ENCODE results near the gene ATG2A.

The ATG2A gene

DNA sequence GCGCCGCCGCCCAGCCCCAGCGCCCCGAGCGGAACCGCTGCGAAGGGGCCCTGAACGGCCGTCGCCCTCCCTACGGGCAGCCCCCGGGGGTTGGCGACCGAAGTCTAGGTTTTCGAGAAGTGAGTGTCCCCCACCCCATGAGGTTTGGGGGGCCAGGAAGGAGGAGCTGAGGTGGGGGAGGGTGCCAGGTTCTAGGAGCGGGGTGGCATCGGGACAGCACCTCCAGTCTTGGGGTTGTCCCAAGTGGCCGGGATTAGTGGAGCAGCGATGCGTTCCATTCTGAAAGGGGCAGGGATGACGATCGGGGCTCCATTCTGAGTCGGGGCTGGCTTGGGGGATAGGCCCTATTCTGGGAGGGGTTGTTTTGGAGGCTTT, 7.9 kb upstream of the ATG2A start:
- TF ChIP-seq, protein P1, sequence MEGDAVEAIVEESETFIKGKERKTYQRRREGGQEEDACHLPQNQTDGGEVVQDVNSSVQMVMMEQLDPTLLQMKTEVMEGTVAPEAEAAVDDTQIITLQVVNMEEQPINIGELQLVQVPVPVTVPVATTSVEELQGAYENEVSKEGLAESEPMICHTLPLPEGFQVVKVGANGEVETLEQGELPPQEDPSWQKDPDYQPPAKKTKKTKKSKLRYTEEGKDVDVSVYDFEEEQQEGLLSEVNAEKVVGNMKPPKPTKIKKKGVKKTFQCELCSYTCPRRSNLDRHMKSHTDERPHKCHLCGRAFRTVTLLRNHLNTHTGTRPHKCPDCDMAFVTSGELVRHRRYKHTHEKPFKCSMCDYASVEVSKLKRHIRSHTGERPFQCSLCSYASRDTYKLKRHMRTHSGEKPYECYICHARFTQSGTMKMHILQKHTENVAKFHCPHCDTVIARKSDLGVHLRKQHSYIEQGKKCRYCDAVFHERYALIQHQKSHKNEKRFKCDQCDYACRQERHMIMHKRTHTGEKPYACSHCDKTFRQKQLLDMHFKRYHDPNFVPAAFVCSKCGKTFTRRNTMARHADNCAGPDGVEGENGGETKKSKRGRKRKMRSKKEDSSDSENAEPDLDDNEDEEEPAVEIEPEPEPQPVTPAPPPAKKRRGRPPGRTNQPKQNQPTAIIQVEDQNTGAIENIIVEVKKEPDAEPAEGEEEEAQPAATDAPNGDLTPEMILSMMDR (IDR thresholded peaks at IDR 0.05; ENCODE audit: control insufficient read depth, extremely low read depth, insufficient read depth): no peak
- DNase-seq (ENCODE audit: low read depth): no peak
- peak overlapping the region; percentile 85 for H3K4me3 ChIP-seq (ENCODE audit: low read depth, low read length)

DNA sequence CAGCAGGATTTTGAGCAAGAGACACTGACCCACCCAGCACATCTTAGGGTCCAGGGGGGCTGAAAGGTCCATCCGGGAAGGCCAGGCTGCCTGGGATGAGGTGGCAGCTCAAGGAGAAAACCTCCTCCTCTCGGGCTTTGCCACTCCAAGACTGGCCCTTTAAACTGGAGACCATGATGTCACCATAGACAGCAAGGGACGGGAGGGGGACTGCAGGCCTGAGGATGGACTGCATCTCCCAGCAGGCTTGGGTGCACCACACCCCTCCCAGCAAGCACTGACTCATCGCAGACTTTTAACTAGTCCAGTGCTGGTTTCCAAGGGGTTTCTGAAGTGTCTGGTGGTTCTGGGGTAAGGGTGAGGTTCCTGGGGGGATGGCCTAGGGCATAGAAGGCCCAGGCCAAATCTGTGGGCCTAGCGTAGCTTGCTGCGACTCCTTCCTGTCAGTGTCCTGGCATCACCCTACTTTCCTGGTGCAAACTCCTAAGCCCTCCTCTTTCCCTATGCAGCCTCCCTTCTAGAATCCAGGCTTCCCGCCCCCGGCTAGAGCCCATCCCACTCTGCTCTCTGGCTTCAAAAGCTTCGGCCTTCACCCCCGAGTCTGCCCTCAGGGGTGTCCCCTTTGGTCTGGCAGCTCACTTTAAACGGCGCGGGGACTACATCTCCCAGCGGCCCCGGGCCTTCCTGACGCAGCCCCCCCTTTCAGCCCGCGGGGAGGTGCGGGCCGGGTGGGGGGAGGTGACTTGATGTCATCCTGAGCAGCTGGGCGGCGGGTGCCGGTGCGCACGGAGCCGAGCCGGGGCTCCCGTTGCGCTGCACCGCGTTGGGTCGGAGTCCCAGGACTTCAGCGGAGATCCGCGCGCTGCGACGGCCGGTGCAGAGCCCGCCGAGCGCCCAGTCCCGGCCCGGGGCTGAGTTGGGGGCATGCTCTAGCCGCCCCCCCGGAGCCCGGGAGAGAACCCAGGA, 7.2 kb upstream of the ATG2A start, which contains the start of gene PPP2R5B:
Gene PPP2R5B (plus strand): TSS at position 746 of the 966 bp plus-strand sequence. CDS start 1,046 bp downstream, outside the sequence.
- DNase-seq (ENCODE audit: low read depth): peak; percentile 79
- TF ChIP-seq, protein P1 (IDR thresholded peaks at IDR 0.05; ENCODE audit: control insufficient read depth, extremely low read depth, insufficient read depth): no peak
- H3K4me3 ChIP-seq (ENCODE audit: low read depth, low read length): peak within 1 kb of the TSS; percentile 85

DNA sequence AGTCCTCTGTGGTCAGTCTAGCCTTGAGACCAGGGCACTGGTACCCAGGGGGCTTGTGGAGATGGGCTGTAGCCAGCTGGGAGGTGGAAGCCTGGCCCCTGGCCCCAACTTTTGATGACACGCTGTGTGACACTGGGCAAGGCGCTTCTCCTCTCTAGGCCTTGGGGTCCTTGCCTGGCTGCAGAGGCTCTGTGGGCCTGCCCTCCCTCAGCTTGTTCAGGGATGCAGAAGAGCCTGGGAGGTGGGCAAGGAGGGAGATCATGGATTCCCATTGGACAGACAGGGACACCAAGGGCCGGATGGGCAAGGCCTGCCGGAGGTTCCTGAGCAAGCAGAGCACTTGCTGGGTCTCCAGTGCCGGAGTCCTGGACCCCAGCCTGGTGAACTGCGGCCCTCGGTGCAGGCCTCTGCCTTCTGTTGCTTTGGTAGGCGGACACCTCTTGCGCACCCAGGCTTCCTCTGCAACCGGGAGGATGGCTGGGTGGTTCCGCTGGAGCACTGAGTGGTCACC, 6.2 kb upstream of the ATG2A start:
- H3K4me3 ChIP-seq (ENCODE audit: low read depth, low read length): peak overlapping the region; percentile 85; the same call in 1 of the 2 replicates
- DNase-seq (ENCODE audit: low read depth): no peak
- TF ChIP-seq, protein P1 (IDR thresholded peaks at IDR 0.05; ENCODE audit: control insufficient read depth, extremely low read depth, insufficient read depth): no peak

DNA sequence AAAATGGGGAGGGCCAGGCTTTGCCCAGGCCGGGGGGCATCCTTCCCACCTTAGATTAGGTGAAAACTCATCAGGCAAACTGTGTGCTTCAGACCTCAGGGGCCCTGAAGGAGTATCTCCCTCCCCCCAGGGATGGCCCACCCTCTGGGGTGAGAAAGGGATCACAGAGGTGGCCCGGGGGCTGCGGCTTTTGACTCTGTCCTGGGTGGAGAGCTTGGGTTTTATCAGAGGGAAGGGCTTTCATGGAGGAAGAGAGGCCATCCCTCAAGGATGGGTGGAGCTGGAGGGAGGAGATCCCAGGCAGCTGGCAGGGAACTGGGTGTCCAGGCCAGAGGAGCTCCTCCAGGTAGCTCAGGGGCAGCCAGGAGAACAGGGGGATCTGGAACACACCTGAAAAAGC, 4.4 kb upstream of the ATG2A start:
- H3K4me3 ChIP-seq (ENCODE audit: low read depth, low read length): no peak overlapping the region
- TF ChIP-seq, protein P1 (IDR thresholded peaks at IDR 0.05; ENCODE audit: control insufficient read depth, extremely low read depth, insufficient read depth): no peak
- DNase-seq (ENCODE audit: low read depth): no peak

DNA sequence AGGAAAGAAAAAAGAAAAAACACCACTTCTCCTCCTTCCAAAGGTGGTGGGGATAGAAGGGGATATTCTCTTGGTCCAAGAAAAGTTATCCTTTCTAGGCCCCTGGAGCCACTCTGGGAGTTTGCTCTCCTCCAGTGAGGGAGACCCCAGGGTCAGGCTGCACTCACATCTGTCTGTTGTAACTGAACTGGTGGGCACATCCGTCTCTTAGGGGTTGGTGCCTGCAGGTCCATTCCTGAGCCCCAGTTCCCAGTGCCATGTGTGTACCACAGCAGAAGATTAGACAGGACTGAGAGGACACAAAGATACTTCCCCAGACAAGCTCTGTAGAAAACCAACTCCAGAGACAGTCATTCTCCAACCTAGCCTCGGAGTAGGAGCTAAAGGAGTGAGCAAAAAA, 3.1 kb upstream of the ATG2A start:
- no peak overlapping the region for H3K4me3 ChIP-seq (ENCODE audit: low read depth, low read length)
- DNase-seq (ENCODE audit: low read depth): no peak
- TF ChIP-seq, protein P1 (IDR thresholded peaks at IDR 0.05; ENCODE audit: control insufficient read depth, extremely low read depth, insufficient read depth): no peak

DNA sequence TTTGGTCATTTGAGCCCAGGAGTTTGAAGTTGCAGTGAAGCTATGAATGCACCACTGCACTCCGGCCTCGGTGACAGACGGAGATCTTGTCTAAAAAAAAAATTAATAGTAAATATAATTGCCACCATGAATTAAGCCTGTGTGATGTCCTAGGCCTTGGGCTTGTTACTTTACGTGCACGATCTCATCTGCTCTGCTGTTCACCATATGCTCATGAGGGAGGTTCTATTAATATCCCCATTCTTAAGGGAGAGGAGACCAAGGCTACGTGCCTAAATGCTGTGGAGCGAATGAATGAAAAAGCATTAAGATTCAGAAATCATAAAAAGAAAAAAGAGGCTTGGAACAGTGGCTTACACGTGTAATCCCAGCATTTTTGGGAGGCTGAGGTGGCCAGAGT, 2.6 kb upstream of the ATG2A start:
- TF ChIP-seq, protein P1 (IDR thresholded peaks at IDR 0.05; ENCODE audit: control insufficient read depth, extremely low read depth, insufficient read depth): no peak
- DNase-seq (ENCODE audit: low read depth): no peak
- H3K4me3 ChIP-seq (ENCODE audit: low read depth, low read length): no peak overlapping the region

Data from LNCaP clone FGC (cell line).